IMR-90 (cell line): ENCODE results near the gene ARHGEF26. TPM values are rescaled to one million over a fixed set of nuclear protein-coding genes. Genes with fewer than 3 reads are reported as not detected.

Source experiments
- ATAC-seq: fragments of 200-7000 bp; cut with Tn5 transposase; 2 replicates; pipeline ENCODE4 v1.9.1; 2020; ENCODE audit warnings: low read depth, mild to moderate bottlenecking, moderate library complexity
- BruUV-seq: library from RNA; stranded (reverse); fragments of 400-500 nt; replicated peaks from 2 replicates; lab custom pipeline; 2021; lab: Mats Ljungman, UMichigan
- CTCF ChIA-PET: fragments of 300-600 bp; formaldehyde crosslinking; extraction: SDS; loops from one replicate; lab custom pipeline; 2021; ENCODE audit warnings: antibody characterized with exemption; lab: Yijun Ruan, JAX
- POLR2A ChIA-PET: fragments of 300-600 bp; sonication (Branson Sonifier 250); formaldehyde crosslinking; loops from one replicate; lab custom pipeline; 2022; ENCODE audit warnings: antibody characterized with exemption; ENCODE audit not compliant: unreplicated experiment; lab: Charles Lee
- DNase-seq: peaks from one replicate; pipeline ENCODE4 v3.0.0; 2013
- H2AFZ ChIP-seq: replicated peaks from 2 replicates; pipeline ENCODE3; 2013; ENCODE audit warnings: low read length, mild to moderate bottlenecking; ENCODE audit not compliant: poor library complexity
- H2AK5ac ChIP-seq: 2 replicates; pipeline ENCODE4 v1.6.1; 2013; ENCODE audit warnings: low read depth, low read length, inconsistent platforms
- H2AK9ac ChIP-seq: replicated peaks from 2 replicates; pipeline ENCODE3; 2013; ENCODE audit warnings: mild to moderate bottlenecking, low read depth, low read length, moderate library complexity; ENCODE audit not compliant: poor library complexity
- H2BK120ac ChIP-seq: 2 replicates; pipeline ENCODE4 v1.6.1; 2013; ENCODE audit warnings: low read depth, low read length, inconsistent platforms
- H2BK15ac ChIP-seq: 3 replicates; pipeline ENCODE4 v1.6.1; 2013; ENCODE audit warnings: low read depth, low read length, inconsistent platforms
- H2BK20ac ChIP-seq: 2 replicates; pipeline ENCODE4 v1.6.1; 2013; ENCODE audit warnings: low read depth, mild to moderate bottlenecking, inconsistent platforms, low read length, moderate library complexity
- H2BK5ac ChIP-seq: 2 replicates; pipeline ENCODE4 v1.6.1; 2013; ENCODE audit warnings: mild to moderate bottlenecking, low read depth, low read length, inconsistent platforms; ENCODE audit not compliant: poor library complexity, severe bottlenecking
- H3K14ac ChIP-seq: replicated peaks from 2 replicates; pipeline ENCODE4 v1.6.1; 2013; ENCODE audit warnings: low read depth, low read length, inconsistent platforms
- H3K18ac ChIP-seq: 2 replicates; pipeline ENCODE4 v1.6.1; 2013; ENCODE audit warnings: low read depth, low read length, control low read depth
- H3K23ac ChIP-seq: 2 replicates; pipeline ENCODE4 v1.6.1; 2013; ENCODE audit warnings: low read depth, low read length, inconsistent platforms
- H3K27ac ChIP-seq: 2 replicates; pipeline ENCODE4 v1.5.1; 2013; ENCODE audit warnings: mild to moderate bottlenecking, control low read depth, low read length; ENCODE audit not compliant: insufficient read depth
- H3K27me3 ChIP-seq: 2 replicates; pipeline ENCODE4 v1.6.1; 2013; ENCODE audit warnings: low read length; ENCODE audit not compliant: control insufficient read depth, insufficient read depth
- H3K36me3 ChIP-seq: 2 replicates; pipeline ENCODE4 v1.6.1; 2013; ENCODE audit warnings: low read length, mixed read lengths; ENCODE audit not compliant: control insufficient read depth, insufficient read depth
- H3K4ac ChIP-seq: 2 replicates; pipeline ENCODE4 v1.6.1; 2013; ENCODE audit warnings: low read depth, low read length, inconsistent platforms
- H3K4me1 ChIP-seq: 2 replicates; pipeline ENCODE4 v1.6.1; 2013; ENCODE audit warnings: low read length, mixed read lengths; ENCODE audit not compliant: control insufficient read depth, insufficient read depth
- H3K4me2 ChIP-seq: 2 replicates; pipeline ENCODE4 v1.6.1; 2013; ENCODE audit warnings: low read depth, mild to moderate bottlenecking, control low read depth, low read length, moderate library complexity
- H3K4me3 ChIP-seq: 2 replicates; pipeline ENCODE4 v1.5.1; 2013; ENCODE audit warnings: low read depth, mild to moderate bottlenecking, control low read depth, low read length, moderate library complexity; ENCODE audit not compliant: insufficient read depth
- H3K56ac ChIP-seq: 2 replicates; pipeline ENCODE4 v1.6.1; 2013; ENCODE audit warnings: low read length, inconsistent platforms; ENCODE audit not compliant: insufficient read depth; ENCODE audit errors: extremely low read depth
- H3K79me1 ChIP-seq, 2 experiments: 2 replicates each; pipeline ENCODE4 v1.6.1; 2013; ENCODE audit warnings: low read length in 2 of 2, inconsistent platforms in 1 of 2, low read depth in 1 of 2
- H3K9ac ChIP-seq: 2 replicates; pipeline ENCODE4 v1.6.1; 2013; ENCODE audit warnings: low read depth, low read length, control low read depth
- H3K9me1 ChIP-seq: 2 replicates; pipeline ENCODE4 v1.6.1; 2013; ENCODE audit warnings: low read length, inconsistent platforms; ENCODE audit not compliant: insufficient read depth
- H3K9me3 ChIP-seq: 2 replicates; pipeline ENCODE4 v1.6.1; 2013; ENCODE audit warnings: low read length; ENCODE audit not compliant: control insufficient read depth, insufficient read depth
- H4K20me1 ChIP-seq: 2 replicates; pipeline ENCODE4 v1.6.1; 2013; ENCODE audit warnings: low read length, inconsistent platforms; ENCODE audit not compliant: insufficient read depth
- H4K5ac ChIP-seq: 2 replicates; pipeline ENCODE4 v1.6.1; 2013; ENCODE audit warnings: mild to moderate bottlenecking, low read depth, low read length, control low read depth
- H4K8ac ChIP-seq, 2 experiments: 2 replicates each; pipeline ENCODE4 v1.6.1; 2013; ENCODE audit warnings: low read depth in 2 of 2, low read length in 2 of 2, control low read depth in 1 of 2, inconsistent platforms in 1 of 2
- H4K91ac ChIP-seq: 2 replicates; pipeline ENCODE4 v1.6.1; 2013; ENCODE audit warnings: low read depth, low read length, inconsistent platforms; ENCODE audit not compliant: insufficient read depth
- BHLHE40 ChIP-seq: fragments of 150-350 bp; IDR thresholded peaks from 2 replicates; pipeline ENCODE4 v1.6.1; 2016; ENCODE audit warnings: mild to moderate bottlenecking, low read depth, low read length
- CEBPB ChIP-seq: IDR thresholded peaks from 2 replicates; pipeline ENCODE4 v1.6.1; 2012; ENCODE audit warnings: low read depth, low read length, improper control_type of control experiment
- CHD1 ChIP-seq: IDR thresholded peaks from 2 replicates; pipeline ENCODE4 v1.6.1; 2012; ENCODE audit warnings: low read depth, low read length, improper control_type of control experiment
- FOS ChIP-seq: fragments of 150-350 bp; IDR thresholded peaks from 2 replicates; pipeline ENCODE4 v1.6.1; 2016; ENCODE audit warnings: low read depth, low read length
- MXI1 ChIP-seq: IDR thresholded peaks from 2 replicates; pipeline ENCODE4 v1.6.1; 2012; ENCODE audit warnings: low read depth, mild to moderate bottlenecking, low read length, moderate library complexity, borderline replicate concordance
- RFX5 ChIP-seq: IDR thresholded peaks from 2 replicates; pipeline ENCODE4 v1.8.0; 2012; ENCODE audit warnings: low read depth, mild to moderate bottlenecking, low read length, moderate library complexity
- SMC3 ChIP-seq: fragments of 150-350 bp; IDR thresholded peaks from 2 replicates; pipeline ENCODE4 v1.6.1; 2016; ENCODE audit warnings: low read depth, mild to moderate bottlenecking, antibody characterized with exemption, low read length, moderate library complexity
- WGBS, 2 experiments: methylation state at CpG; one replicate each; pipeline versions ENCODE4 v1.1.5 to v1.1.7; 2013; ENCODE audit warnings: missing lambda C conversion rate in 2 of 2; ENCODE audit not compliant: insufficient read length in 1 of 2; ENCODE audit errors: extremely low coverage in 2 of 2; 5-methylcytosine and 5-hydroxymethylcytosine counted together
- dilution Hi-C: fragments of 300-500 bp; cut with HindIII; formaldehyde crosslinking; loops from one replicate; pipeline ENCODE4 v1.14.3; 2018; ENCODE audit warnings: low sequenced_read_pairs; ENCODE audit not compliant: unreplicated experiment
- in situ Hi-C: fragments of 300-500 bp; cut with MboI; formaldehyde crosslinking; loops from 3 replicates; pipeline ENCODE4 v1.14.3; 2019; ENCODE audit warnings: low sequenced_read_pairs, inconsistent platforms, mixed read lengths
- intact Hi-C: fragments of 100-400 bp; cut with micrococcal nuclease; formaldehyde crosslinking; loops from 2 replicates; pipeline ENCODE4 v1.10.0; 2022
- polyA plus RNA-seq, 3 experiments: library from polyadenylated mRNA; depleted of rRNA; stranded (reverse); fragments of >200 nt; gene quantifications; 2 replicates each; pipeline ENCODE4 v1.2.3, GENCODE V29; 2012; ENCODE audit warnings: low replicate concordance in 1 of 3
- total RNA-seq: library from RNA; depleted of rRNA; stranded (reverse); fragments of >200 nt; gene quantifications from 2 replicates; pipeline ENCODE4 v1.2.3, GENCODE V29; 2012
- TF ChIP-seq, protein P1 (sequence below): conservative IDR thresholded peaks from 2 replicates; pipeline ENCODE4 v1.5.1; 2012; ENCODE audit warnings: mild to moderate bottlenecking, low read depth, low read length, improper control_type of control experiment
- TF ChIP-seq, protein P2 (sequence below): fragments of 150-350 bp; IDR thresholded peaks from 2 replicates; pipeline ENCODE4 v1.6.1; 2017; ENCODE audit warnings: mild to moderate bottlenecking, antibody characterized with exemption, low read length, low read depth

ARHGEF26 gene
- total and polyA plus RNA-seq, 2 of the 4 experiments (the other 2 are of a cell fraction) = 2.0 to 2.3 TPM

DNA sequence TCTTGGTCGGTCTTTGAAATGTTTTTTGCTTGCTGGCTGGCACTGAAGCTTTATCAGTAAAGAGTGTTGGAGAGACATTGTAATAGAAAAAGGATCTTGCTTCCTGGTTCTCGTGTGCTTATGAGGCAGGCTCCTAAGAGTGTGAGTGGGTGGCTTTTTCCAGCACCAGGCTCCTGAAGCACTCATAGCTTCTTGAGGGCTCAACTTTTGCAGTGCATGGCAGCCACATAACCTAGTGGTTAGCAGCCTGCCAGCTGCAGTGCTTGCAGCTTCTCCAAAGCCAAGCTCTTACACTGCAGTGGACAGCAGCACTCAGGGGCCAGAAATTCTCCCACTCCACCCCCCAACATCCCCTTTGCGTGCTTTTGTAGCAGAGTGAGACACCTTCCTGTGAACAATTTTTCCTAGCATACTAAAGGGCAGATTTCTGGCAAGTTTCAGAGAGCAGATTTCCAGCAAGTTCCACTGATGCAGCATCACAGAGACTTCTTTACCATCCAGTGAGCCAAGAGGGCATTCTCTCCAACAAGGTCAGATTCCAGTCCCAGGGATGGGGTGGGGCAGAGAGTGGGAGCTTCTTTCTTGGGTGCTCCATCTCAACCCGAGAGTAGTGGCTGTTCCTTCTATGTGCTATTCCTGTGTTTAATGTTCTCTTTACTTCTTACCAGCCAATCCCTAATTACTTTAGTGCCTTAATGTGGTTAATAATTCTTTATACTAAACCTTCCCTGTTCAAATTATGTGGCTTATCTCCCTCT lies 15.8 kb upstream of the ARHGEF26 start:
- Histone ChIP-seq H3K27ac (no peak overlapping the region), H3K18ac (no peak overlapping the region), H4K20me1 (no peaks in the 10 kb centered on the region), H4K5ac (no peak overlapping the region), H2BK15ac (no peak overlapping the region), H2BK120ac (no peak overlapping the region), H2AK9ac (no peak overlapping the region), H2AFZ (no peak overlapping the region), H3K79me1 (no peaks in the 10 kb centered on the region), H4K91ac (no peak overlapping the region), H3K56ac (no peak overlapping the region), H4K8ac (no peak overlapping the region), H3K9me3 (no peaks in the 10 kb centered on the region), H3K9me1 (no peaks in the 10 kb centered on the region), H3K27me3 (no peaks in the 10 kb centered on the region), H3K9ac (no peak overlapping the region), H2BK20ac (no peak overlapping the region), H3K4me1 (no peaks in the 10 kb centered on the region), H3K4me3 (no peak overlapping the region), H3K4me2 (no peak overlapping the region), H3K36me3 (no peaks in the 10 kb centered on the region), H2AK5ac (no peak overlapping the region), H3K4ac (no peak overlapping the region), H3K14ac (no peak overlapping the region), H2BK5ac (no peak overlapping the region), H3K23ac (no peak overlapping the region)
- POLR2A ChIA-PET = no interaction called here
- no peak for TF ChIP-seq CHD1
- no peak for TF ChIP-seq BHLHE40
- TF ChIP-seq SMC3 = no peak
- TF ChIP-seq, protein P1, sequence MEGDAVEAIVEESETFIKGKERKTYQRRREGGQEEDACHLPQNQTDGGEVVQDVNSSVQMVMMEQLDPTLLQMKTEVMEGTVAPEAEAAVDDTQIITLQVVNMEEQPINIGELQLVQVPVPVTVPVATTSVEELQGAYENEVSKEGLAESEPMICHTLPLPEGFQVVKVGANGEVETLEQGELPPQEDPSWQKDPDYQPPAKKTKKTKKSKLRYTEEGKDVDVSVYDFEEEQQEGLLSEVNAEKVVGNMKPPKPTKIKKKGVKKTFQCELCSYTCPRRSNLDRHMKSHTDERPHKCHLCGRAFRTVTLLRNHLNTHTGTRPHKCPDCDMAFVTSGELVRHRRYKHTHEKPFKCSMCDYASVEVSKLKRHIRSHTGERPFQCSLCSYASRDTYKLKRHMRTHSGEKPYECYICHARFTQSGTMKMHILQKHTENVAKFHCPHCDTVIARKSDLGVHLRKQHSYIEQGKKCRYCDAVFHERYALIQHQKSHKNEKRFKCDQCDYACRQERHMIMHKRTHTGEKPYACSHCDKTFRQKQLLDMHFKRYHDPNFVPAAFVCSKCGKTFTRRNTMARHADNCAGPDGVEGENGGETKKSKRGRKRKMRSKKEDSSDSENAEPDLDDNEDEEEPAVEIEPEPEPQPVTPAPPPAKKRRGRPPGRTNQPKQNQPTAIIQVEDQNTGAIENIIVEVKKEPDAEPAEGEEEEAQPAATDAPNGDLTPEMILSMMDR = no peak
- no peak for TF ChIP-seq MXI1
- TF ChIP-seq FOS = no peak
- no peak for TF ChIP-seq CEBPB
- TF ChIP-seq RFX5 = no peak
- TF ChIP-seq, protein P2, sequence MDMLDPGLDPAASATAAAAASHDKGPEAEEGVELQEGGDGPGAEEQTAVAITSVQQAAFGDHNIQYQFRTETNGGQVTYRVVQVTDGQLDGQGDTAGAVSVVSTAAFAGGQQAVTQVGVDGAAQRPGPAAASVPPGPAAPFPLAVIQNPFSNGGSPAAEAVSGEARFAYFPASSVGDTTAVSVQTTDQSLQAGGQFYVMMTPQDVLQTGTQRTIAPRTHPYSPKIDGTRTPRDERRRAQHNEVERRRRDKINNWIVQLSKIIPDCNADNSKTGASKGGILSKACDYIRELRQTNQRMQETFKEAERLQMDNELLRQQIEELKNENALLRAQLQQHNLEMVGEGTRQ = no peak
- dilution Hi-C loops (no loop called here), in situ Hi-C loops (no loop called here), intact Hi-C loops (no loop called here)
- CTCF ChIA-PET = no interaction called here
- DNase-seq = peak; percentile 3
- WGBS, 2 experiments = 60% methylated on average over 1 of the region's 4 CpGs; no CpG with 5 or more reads in 1 of the 2 experiments
- no TSS peak for BruUV-seq
- no peak for ATAC-seq
